Measurements from ENCODE around the gene TPRX2. TPM values are rescaled to one million over a fixed set of nuclear protein-coding genes. Genes with fewer than 3 reads are reported as not detected.
"Not testable (repeated sequence)": the region's sequence is repeated elsewhere in the genome, so short reads cannot be mapped to it uniquely, and the experiment has no call there.

The TPRX2 gene
- polyA plus RNA-seq, 1 donor (not counting 4 experiments of a cell fraction or from before 2014, with no cell fraction given), result not detected

DNA sequence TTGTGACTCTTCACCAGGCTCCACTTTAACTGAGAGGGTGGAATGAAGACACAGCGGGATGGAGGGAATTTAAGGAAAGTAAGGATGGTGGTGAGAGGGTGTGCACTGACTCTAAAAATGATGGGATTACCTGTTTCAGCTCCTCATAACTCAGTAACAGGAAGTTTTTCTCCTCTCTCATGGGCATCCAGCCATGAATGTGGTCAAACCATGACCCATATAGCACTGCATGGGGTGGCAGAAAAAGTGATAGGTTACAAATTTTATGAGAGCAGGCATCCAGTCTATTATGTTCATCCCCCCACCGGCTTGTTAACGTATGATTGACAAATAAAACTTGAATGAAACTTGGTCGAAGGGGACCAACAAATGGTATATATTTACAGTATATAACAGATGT, 19.9 kb downstream of the TPRX2 start:
- TF ChIP-seq, protein P1, sequence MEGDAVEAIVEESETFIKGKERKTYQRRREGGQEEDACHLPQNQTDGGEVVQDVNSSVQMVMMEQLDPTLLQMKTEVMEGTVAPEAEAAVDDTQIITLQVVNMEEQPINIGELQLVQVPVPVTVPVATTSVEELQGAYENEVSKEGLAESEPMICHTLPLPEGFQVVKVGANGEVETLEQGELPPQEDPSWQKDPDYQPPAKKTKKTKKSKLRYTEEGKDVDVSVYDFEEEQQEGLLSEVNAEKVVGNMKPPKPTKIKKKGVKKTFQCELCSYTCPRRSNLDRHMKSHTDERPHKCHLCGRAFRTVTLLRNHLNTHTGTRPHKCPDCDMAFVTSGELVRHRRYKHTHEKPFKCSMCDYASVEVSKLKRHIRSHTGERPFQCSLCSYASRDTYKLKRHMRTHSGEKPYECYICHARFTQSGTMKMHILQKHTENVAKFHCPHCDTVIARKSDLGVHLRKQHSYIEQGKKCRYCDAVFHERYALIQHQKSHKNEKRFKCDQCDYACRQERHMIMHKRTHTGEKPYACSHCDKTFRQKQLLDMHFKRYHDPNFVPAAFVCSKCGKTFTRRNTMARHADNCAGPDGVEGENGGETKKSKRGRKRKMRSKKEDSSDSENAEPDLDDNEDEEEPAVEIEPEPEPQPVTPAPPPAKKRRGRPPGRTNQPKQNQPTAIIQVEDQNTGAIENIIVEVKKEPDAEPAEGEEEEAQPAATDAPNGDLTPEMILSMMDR (optimal IDR thresholded peaks at IDR 0.05 in 1 of 3, IDR thresholded peaks at IDR 0.05 in 1 of 3, conservative IDR thresholded peaks at IDR 0.05 in 1 of 3; ENCODE audit: extremely low read depth in 1 of 3, insufficient read depth in 2 of 3, low read length in 3 of 3), result no peak
- TF ChIP-seq EZH2 (IDR thresholded peaks at IDR 0.05; ENCODE audit: low read length), result no peak
- no peak overlapping the region for H3K27ac ChIP-seq (ENCODE audit: control insufficient read depth, insufficient read depth, low read length)
- no peaks in the 10 kb centered on the region for H3K79me2 ChIP-seq (ENCODE audit: control insufficient read depth, insufficient read depth, low read length)
- FAIRE-seq (no peak), DNase-seq (ENCODE audit: low read depth, low spot score) (no peak)
- H3K4me1 ChIP-seq (ENCODE audit: control insufficient read depth, extremely low read depth, insufficient read depth, low read length), result no peaks in the 10 kb centered on the region
- no peak overlapping the region for H3K4me2 ChIP-seq (ENCODE audit: control insufficient read depth, extremely low read depth, insufficient read depth, low read depth, low read length)
- H4K20me1 ChIP-seq (ENCODE audit: control insufficient read depth, extremely low read depth, insufficient read depth, low read length), result no peaks in the 10 kb centered on the region
- H3K9ac ChIP-seq (ENCODE audit: control insufficient read depth, extremely low read depth, insufficient read depth, low read length), result no peak overlapping the region
- dilution Hi-C loops (cut with MboI; ENCODE audit: extremely low pct_ligation_motif_present, low sequenced_read_pairs), result no loop called here
- no peaks in the 10 kb centered on the region for H3K36me3 ChIP-seq (ENCODE audit: control insufficient read depth in 2 of 2, extremely low read depth in 1 of 2, insufficient read depth in 2 of 2, low read length in 2 of 2)
- no peaks in the 10 kb centered on the region for H3K9me1 ChIP-seq (ENCODE audit: control insufficient read depth, extremely low read depth, insufficient read depth, low read length)
- no peak overlapping the region for H3K4me3 ChIP-seq (ENCODE audit: control insufficient read depth in 2 of 3, extremely low read depth in 1 of 3, insufficient read depth in 2 of 3, low read depth in 1 of 3, low read length in 3 of 3)
- no peaks in the 10 kb centered on the region for H3K9me3 ChIP-seq (ENCODE audit: control insufficient read depth, low read depth, low read length)
- no peak overlapping the region for H2AFZ ChIP-seq (ENCODE audit: control insufficient read depth, low read length)
- no peaks in the 10 kb centered on the region for H3K27me3 ChIP-seq (ENCODE audit: control insufficient read depth, extremely low read depth, insufficient read depth, low read length)

DNA sequence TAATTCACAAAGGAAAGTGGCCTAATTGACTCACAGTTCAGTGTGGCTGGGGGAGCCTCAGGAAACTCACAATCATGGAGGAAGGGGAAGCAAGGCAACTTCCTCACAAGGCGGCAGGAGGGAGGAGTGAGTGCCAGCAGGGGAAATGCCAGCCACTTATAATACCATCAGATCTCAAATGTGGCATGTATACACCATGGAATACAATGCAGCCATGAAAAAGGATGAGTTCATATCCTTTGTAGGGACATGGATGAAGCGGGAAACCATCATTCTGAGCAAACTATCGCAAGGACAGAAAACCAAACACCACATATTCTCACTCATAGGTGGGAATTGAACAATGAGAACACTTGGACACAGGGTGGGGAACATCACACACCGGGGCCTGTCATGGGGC, 20.4 kb downstream of the TPRX2 start:
- H3K36me3 ChIP-seq (ENCODE audit: control insufficient read depth in 2 of 2, extremely low read depth in 1 of 2, insufficient read depth in 2 of 2, low read length in 2 of 2); H3K9me1 ChIP-seq (ENCODE audit: control insufficient read depth, extremely low read depth, insufficient read depth, low read length); FAIRE-seq; dilution Hi-C loops (cut with MboI; ENCODE audit: extremely low pct_ligation_motif_present, low sequenced_read_pairs); H3K79me2 ChIP-seq (ENCODE audit: control insufficient read depth, insufficient read depth, low read length); H3K4me2 ChIP-seq (ENCODE audit: control insufficient read depth, extremely low read depth, insufficient read depth, low read depth, low read length); H3K4me3 ChIP-seq (ENCODE audit: control insufficient read depth in 2 of 3, extremely low read depth in 1 of 3, insufficient read depth in 2 of 3, low read depth in 1 of 3, low read length in 3 of 3); H2AFZ ChIP-seq (ENCODE audit: control insufficient read depth, low read length); H3K9ac ChIP-seq (ENCODE audit: control insufficient read depth, extremely low read depth, insufficient read depth, low read length); H3K9me3 ChIP-seq (ENCODE audit: control insufficient read depth, low read depth, low read length); H3K4me1 ChIP-seq (ENCODE audit: control insufficient read depth, extremely low read depth, insufficient read depth, low read length); DNase-seq (ENCODE audit: low read depth, low spot score); H3K27me3 ChIP-seq (ENCODE audit: control insufficient read depth, extremely low read depth, insufficient read depth, low read length); H3K27ac ChIP-seq (ENCODE audit: control insufficient read depth, insufficient read depth, low read length); H4K20me1 ChIP-seq (ENCODE audit: control insufficient read depth, extremely low read depth, insufficient read depth, low read length): not testable (repeated sequence)

DNA sequence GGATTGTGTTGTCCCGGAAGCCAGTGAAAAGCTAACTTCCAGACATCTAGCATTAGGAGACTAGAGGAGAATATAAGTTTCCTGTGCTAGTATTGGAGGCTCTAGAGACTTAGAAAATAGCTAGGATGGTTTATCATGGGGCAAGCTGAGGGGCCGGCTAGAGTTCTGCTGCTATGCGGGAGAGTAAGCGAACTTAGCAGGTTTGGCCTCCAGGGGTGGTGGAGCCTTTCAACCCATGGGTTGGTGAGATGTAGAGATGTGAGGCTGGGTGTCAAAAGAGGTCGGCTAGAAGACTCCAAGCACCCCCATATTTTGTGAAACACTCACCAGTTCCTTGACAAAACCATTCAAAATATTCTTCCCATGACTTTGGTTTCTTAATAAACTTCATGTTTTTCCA, 22.7 kb downstream of the TPRX2 start:
- Histone ChIP-seq H3K36me3 (ENCODE audit: control insufficient read depth in 2 of 2, extremely low read depth in 1 of 2, insufficient read depth in 2 of 2, low read length in 2 of 2) (no peaks in the 10 kb centered on the region), H3K79me2 (ENCODE audit: control insufficient read depth, insufficient read depth, low read length) (no peaks in the 10 kb centered on the region), H3K27me3 (ENCODE audit: control insufficient read depth, extremely low read depth, insufficient read depth, low read length) (peaks cover 4% of the 10 kb centered on the region), H3K9ac (ENCODE audit: control insufficient read depth, extremely low read depth, insufficient read depth, low read length) (no peak overlapping the region), H4K20me1 (ENCODE audit: control insufficient read depth, extremely low read depth, insufficient read depth, low read length) (no peaks in the 10 kb centered on the region), H3K4me1 (ENCODE audit: control insufficient read depth, extremely low read depth, insufficient read depth, low read length) (no peaks in the 10 kb centered on the region), H2AFZ (ENCODE audit: control insufficient read depth, low read length) (no peak overlapping the region), H3K9me1 (ENCODE audit: control insufficient read depth, extremely low read depth, insufficient read depth, low read length) (no peaks in the 10 kb centered on the region), H3K9me3 (ENCODE audit: control insufficient read depth, low read depth, low read length) (no peaks in the 10 kb centered on the region), H3K27ac (ENCODE audit: control insufficient read depth, insufficient read depth, low read length) (no peak overlapping the region), H3K4me2 (ENCODE audit: control insufficient read depth, extremely low read depth, insufficient read depth, low read depth, low read length) (no peak overlapping the region), H3K4me3 (ENCODE audit: control insufficient read depth in 2 of 3, extremely low read depth in 1 of 3, insufficient read depth in 2 of 3, low read depth in 1 of 3, low read length in 3 of 3) (no peak overlapping the region)
- DNase-seq (ENCODE audit: low read depth, low spot score), result no peak
- no peak for TF ChIP-seq EZH2 (IDR thresholded peaks at IDR 0.05; ENCODE audit: low read length)
- TF ChIP-seq, protein P1 (optimal IDR thresholded peaks at IDR 0.05 in 1 of 3, IDR thresholded peaks at IDR 0.05 in 1 of 3, conservative IDR thresholded peaks at IDR 0.05 in 1 of 3; ENCODE audit: extremely low read depth in 1 of 3, insufficient read depth in 2 of 3, low read length in 3 of 3), result no peak
- dilution Hi-C loops (cut with MboI; ENCODE audit: extremely low pct_ligation_motif_present, low sequenced_read_pairs), result no loop called here
- no peak for FAIRE-seq
